ENCODE data around the gene PFDN2. TPM values are rescaled to one million over a fixed set of nuclear protein-coding genes. Genes with fewer than 3 reads are reported as not detected.

The PFDN2 gene
- 10 to 100 TPM; 63.4 to 84.4 (median 83.0) TPM for polyA plus RNA-seq

DNA sequence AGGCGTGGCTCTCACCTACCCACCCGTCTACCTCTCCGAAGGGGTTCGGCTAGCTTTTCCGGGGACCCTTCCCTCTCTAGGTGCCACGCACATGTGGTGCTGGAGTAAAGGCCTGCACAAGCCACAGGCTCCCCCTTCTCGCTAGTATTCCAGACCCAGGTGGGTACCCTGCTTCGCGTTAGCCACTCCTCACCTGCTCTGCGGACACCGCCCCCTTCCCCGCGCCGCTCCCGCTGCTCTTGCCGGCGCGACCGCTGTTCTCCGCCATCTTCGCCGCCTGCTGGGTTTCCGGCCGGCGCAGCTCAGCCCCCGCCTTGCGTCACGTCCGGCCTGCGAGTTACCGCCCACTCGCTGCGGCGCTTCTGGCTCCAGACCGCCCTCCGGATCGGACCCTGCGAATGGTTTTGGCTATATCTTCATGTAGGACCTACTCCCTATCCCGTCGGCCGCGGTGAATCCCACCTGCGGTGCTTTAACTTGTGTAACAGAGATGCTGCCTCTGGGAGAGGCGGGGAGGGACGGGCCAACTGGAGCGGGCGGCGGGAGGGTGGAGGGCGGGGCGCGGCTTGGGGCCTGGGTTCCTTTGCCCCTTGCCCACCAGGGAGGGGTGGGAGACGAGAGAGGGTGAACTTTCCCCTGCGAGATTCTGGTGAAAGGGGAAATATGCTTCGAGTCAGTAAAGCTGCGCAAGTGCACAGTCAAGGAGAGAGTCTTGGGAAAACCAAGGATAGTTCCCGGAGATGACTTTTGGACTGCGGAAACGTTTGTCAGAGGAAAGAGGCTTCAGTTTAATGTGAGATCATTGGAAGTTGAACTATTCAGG, at the start of gene PFDN2, which contains the start of gene NIT1:
Gene PFDN2 (minus strand): TSS at position 279 of the 823 bp plus-strand sequence. CDS start 11 bp downstream, at position 268.
Gene NIT1 (plus strand): TSS at position 347 of the 823 bp plus-strand sequence. CDS start 72 bp downstream, at position 419.
- peak; percentile 83 to 85 (median 84) for DNase-seq
- Mint-ChIP-seq H3K27me3 (ENCODE audit: low read depth in 3 of 3) (peaks cover 0 to 6% (median 2%) of the 10 kb centered on the region in 3 donors), H3K9me3 (no peaks in the 10 kb centered on the region), H3K36me3 (peaks cover 0 to 17% (median 9%) of the 10 kb centered on the region in 3 donors), H3K4me1 (peaks cover 60 to 65% of the 10 kb centered on the region in 2 donors), H3K4me3 (peak within 1 kb of the TSS; percentile 93 to 97 (median 94)), H3K27ac (peak within 1 kb of the TSS; percentile 92 to 99 (median 98))

DNA sequence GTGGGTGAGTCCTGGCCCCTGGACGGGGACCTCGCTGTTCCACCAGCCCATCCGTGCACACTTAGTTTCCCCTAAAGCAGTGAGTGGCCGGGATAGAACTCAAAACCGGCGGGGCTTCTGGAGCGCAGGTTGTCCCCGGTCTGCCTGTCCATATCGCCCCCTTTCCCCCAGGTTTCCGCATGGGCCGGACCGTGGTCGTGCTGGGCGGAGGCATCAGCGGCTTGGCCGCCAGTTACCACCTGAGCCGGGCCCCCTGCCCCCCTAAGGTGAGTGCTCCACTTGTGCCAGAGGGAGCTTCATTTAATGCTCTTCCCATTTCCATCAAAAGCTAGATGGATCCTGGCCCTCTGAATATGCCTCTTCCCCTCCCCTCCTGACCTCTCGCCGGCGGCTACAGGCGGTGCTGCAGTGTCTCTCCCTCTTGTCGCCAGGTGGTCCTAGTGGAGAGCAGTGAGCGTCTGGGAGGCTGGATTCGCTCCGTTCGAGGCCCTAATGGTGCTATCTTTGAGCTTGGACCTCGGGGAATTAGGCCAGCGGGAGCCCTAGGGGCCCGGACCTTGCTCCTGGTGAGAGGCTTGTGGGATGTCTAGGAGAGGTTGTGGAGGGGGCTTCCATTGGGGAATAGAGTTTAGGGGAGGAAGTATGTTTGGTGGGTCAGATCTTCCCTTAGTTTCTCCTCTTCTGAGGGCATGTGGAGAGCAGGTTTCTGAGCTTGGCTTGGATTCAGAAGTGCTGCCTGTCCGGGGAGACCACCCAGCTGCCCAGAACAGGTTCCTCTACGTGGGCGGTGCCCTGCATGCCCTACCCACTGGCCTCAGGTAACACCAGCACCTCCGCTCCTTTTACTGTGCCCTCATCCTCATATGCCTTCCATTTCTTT, 49.1 kb upstream of the PFDN2 start:
- Mint-ChIP-seq H3K36me3 (peaks cover 7 to 27% (median 9%) of the 10 kb centered on the region in 3 donors), H3K4me1 (peaks cover 48 to 57% of the 10 kb centered on the region in 2 donors), H3K27ac (peak overlapping the region; percentile 95 to 99 (median 98)), H3K4me3 (peak overlapping the region; percentile 89 to 96 (median 93)), H3K9me3 (no peaks in the 10 kb centered on the region), H3K27me3 (ENCODE audit: low read depth in 3 of 3) (peaks cover 0 to 12% (median 9%) of the 10 kb centered on the region in 3 donors)
- DNase-seq: no peak

DNA sequence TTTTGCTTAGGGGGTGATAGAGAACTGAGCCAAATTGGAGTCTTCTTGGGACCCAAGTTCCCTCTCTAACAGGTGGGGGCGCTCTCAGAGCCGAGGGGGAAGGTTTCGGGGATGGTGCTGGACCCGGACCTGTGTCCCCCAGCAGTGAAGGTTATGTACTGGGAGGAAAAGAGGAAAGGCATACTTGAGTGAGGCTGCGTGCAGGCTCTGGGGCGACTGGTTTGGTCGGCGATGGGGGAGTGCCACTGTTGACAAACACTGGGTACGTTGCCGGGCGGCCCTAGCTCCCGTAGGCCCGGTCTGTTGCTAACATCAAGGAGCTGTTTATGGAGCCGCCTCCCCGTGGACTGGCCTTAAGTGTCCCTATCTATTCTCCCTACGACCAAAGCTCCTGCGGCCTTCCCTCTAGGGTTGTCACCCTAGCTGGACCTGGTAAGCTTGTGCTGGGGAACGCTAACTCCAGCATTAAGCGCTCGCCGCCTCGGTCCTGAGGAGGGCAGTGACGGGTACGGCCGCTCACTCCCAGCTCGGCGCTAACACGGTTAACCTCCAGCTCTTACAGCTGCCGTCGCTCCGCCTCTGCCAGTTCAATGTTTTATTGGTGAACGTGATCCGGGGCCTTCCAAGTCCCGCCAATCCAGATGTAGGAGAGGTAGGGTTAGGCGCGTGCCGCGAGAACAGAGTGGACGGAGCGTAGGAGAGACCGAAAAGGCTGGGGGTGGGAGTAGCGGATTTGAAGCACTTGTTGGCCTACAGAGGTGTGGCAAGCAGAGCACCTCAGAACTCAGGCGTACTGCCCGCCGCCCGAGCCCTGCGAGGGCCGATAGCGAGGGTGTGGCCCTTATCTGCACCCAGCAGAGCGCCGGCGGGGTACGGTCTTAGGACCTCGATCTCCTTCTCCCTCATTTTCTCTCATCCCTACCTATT, 48.2 kb upstream of the PFDN2 start, which contains the start of gene PPOX:
Gene PPOX (plus strand): TSS at position 685 of the 927 bp plus-strand sequence. CDS start 422 bp downstream, outside the sequence.
- H3K36me3 Mint-ChIP-seq: peaks cover 2 to 18% (median 4%) of the 10 kb centered on the region in 3 donors
- H3K4me1 Mint-ChIP-seq: peaks cover 49 to 66% of the 10 kb centered on the region in 2 donors
- H3K27me3 Mint-ChIP-seq (ENCODE audit: low read depth in 3 of 3): peaks cover 0 to 12% (median 8%) of the 10 kb centered on the region in 3 donors
- H3K27ac Mint-ChIP-seq: peak within 1 kb of the TSS; percentile 95 to 99 (median 98)
- peak; percentile 94 to 95 (median 94) for DNase-seq
- H3K9me3 Mint-ChIP-seq: no peaks in the 10 kb centered on the region
- H3K4me3 Mint-ChIP-seq: peak within 1 kb of the TSS; percentile 89 to 96 (median 93)

DNA sequence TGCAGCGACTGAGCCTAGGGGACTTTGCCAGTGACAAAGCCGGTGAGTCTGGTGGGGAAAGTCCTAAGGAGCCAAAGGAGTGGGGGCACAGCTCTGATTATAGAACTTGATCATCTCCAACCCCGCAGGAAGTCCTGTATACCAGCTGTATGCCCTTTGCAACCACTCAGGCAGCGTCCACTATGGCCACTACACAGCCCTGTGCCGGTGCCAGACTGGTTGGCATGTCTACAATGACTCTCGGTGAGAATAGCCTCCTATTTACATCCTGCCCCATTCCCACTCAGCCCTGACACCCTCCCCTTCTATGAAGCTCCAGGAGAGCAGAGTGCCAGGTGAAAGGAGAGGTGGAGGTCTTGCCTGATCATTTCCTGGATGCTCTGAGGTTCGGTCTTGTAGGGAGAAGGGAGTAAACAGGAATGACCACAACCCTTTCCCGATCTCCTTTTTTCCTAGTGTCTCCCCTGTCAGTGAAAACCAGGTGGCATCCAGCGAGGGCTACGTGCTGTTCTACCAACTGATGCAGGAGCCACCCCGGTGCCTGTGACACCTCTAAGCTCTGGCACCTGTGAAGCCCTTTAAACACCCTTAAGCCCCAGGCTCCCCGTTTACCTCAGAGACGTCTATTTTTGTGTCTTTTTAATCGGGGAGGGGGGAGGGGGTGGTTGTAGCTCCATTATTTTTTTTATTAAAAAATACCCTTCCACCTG, 47.2 kb upstream of the PFDN2 start:
- Mint-ChIP-seq H3K27me3 (ENCODE audit: low read depth in 3 of 3) (peaks cover 0 to 12% (median 8%) of the 10 kb centered on the region in 3 donors), H3K36me3 (peaks cover 0 to 15% (median 0%) of the 10 kb centered on the region in 3 donors), H3K4me3 (peak overlapping the region; percentile 7 to 89 (median 61)), H3K27ac (peak overlapping the region; percentile 95 to 99 (median 98)), H3K4me1 (peaks cover 58 to 74% of the 10 kb centered on the region in 2 donors), H3K9me3 (no peaks in the 10 kb centered on the region)
- no peak for DNase-seq

DNA sequence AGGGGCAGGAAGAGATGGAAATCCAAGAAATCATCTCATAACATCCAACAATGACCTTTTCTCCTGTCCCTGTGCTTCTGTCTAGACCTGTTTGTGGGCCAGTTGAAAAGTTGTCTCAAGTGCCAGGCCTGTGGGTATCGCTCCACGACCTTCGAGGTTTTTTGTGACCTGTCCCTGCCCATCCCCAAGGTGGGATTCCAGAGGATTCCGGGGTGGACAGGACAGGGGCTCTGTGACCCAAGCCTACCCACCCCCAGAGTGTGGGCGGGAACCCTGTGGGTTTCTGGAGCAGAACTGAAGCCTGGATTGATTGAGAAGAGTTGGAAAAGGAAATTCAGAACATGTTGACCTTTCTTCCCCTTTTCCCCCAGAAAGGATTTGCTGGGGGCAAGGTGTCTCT, 46.0 kb upstream of the PFDN2 start:
- Mint-ChIP-seq H3K4me1 (peaks cover 67 to 85% of the 10 kb centered on the region in 2 donors), H3K27me3 (ENCODE audit: low read depth in 3 of 3) (peaks cover 3 to 12% (median 10%) of the 10 kb centered on the region in 3 donors), H3K9me3 (no peaks in the 10 kb centered on the region), H3K27ac (peak overlapping the region; percentile 95 to 99 (median 98)), H3K36me3 (peaks cover 0 to 11% (median 0%) of the 10 kb centered on the region in 3 donors), H3K4me3 (peak overlapping the region in 2 of 5 donors; percentile 10 to 18)
- DNase-seq: no peak

GRCh38 chr1:161162806-161163205, 45.0 kb upstream of the PFDN2 start:
- Mint-ChIP-seq H3K4me3 (peak overlapping the region in 2 of 5 donors; percentile 5 to 33), H3K27me3 (ENCODE audit: low read depth in 3 of 3) (peaks cover 3 to 12% (median 11%) of the 10 kb centered on the region in 3 donors), H3K36me3 (peaks cover 0 to 14% (median 0%) of the 10 kb centered on the region in 3 donors), H3K9me3 (no peaks in the 10 kb centered on the region), H3K4me1 (peaks cover 67 to 88% of the 10 kb centered on the region in 2 donors), H3K27ac (peak overlapping the region in 5 of 6 donors; percentile 48 to 95 (median 62))
- DNase-seq: no peak

- DNase-seq: no peak
- H3K36me3 Mint-ChIP-seq: peaks cover 0 to 21% (median 6%) of the 10 kb centered on the region in 3 donors
- peak overlapping the region in 2 of 5 donors; percentile 9 to 57 for H3K4me3 Mint-ChIP-seq
- peaks cover 59 to 85% of the 10 kb centered on the region in 2 donors for H3K4me1 Mint-ChIP-seq
- H3K27me3 Mint-ChIP-seq (ENCODE audit: low read depth in 3 of 3): peaks cover 3 to 12% (median 11%) of the 10 kb centered on the region in 3 donors
- H3K27ac Mint-ChIP-seq: peak overlapping the region in 3 of 6 donors; percentile 18 to 53 (median 47)
- H3K9me3 Mint-ChIP-seq: no peaks in the 10 kb centered on the region
Measured at GRCh38 chr1:161162052-161162451, 44.2 kb upstream of the PFDN2 start.

- Mint-ChIP-seq H3K36me3 (peaks cover 0 to 24% (median 10%) of the 10 kb centered on the region in 3 donors), H3K9me3 (no peaks in the 10 kb centered on the region), H3K4me3 (peak overlapping the region in 2 of 5 donors; percentile 57 to 76), H3K27ac (peak overlapping the region in 3 of 6 donors; percentile 18 to 53 (median 47)), H3K4me1 (peaks cover 55 to 81% of the 10 kb centered on the region in 2 donors), H3K27me3 (ENCODE audit: low read depth in 3 of 3) (peaks cover 3 to 12% (median 11%) of the 10 kb centered on the region in 3 donors)
- DNase-seq: no peak
Measured at GRCh38 chr1:161161652-161162051, 43.8 kb upstream of the PFDN2 start.

GRCh38 chr1:161160671-161161145, 42.9 kb upstream of the PFDN2 start:
- no peak for DNase-seq
- Mint-ChIP-seq H3K27me3 (ENCODE audit: low read depth in 3 of 3) (peaks cover 3 to 5% (median 4%) of the 10 kb centered on the region in 3 donors), H3K4me1 (peaks cover 46 to 75% of the 10 kb centered on the region in 2 donors), H3K9me3 (no peaks in the 10 kb centered on the region), H3K36me3 (peaks cover 0 to 26% (median 10%) of the 10 kb centered on the region in 3 donors), H3K4me3 (peak overlapping the region; percentile 58 to 95 (median 93)), H3K27ac (peak overlapping the region in 5 of 6 donors; percentile 10 to 88 (median 50))

DNA sequence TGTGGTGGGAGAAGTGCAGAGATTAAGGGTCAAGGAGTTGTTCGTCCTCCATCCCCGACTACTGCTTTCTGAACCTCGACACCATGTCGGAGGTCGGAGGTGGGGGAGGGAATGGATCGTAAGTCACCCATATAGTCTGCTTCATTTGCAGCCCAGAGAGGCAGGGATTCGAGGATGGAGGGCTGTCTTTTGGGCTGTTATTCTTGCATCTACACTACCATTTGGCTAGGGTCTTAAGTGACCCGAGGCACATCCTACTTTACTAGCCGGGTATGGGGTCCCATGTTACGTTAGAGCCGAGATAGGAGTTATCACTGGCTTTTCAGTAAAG, 42.0 kb upstream of the PFDN2 start:
- H3K36me3 Mint-ChIP-seq: peaks cover 0 to 31% (median 10%) of the 10 kb centered on the region in 3 donors
- DNase-seq: no peak
- peaks cover 44 to 75% of the 10 kb centered on the region in 2 donors for H3K4me1 Mint-ChIP-seq
- peak overlapping the region; percentile 67 to 96 (median 90) for H3K27ac Mint-ChIP-seq
- H3K4me3 Mint-ChIP-seq: peak overlapping the region; percentile 90 to 95 (median 93)
- peaks cover 1 to 5% (median 3%) of the 10 kb centered on the region in 3 donors for H3K27me3 Mint-ChIP-seq (ENCODE audit: low read depth in 3 of 3)
- no peaks in the 10 kb centered on the region for H3K9me3 Mint-ChIP-seq

- H3K27ac Mint-ChIP-seq: peak within 1 kb of the TSS; percentile 83 to 96 (median 92)
- H3K36me3 Mint-ChIP-seq: peaks cover 0 to 30% (median 10%) of the 10 kb centered on the region in 3 donors
- no peaks in the 10 kb centered on the region for H3K9me3 Mint-ChIP-seq
- peaks cover 1 to 6% (median 3%) of the 10 kb centered on the region in 3 donors for H3K27me3 Mint-ChIP-seq (ENCODE audit: low read depth in 3 of 3)
- peak; percentile 92 to 93 (median 93) for DNase-seq
- H3K4me1 Mint-ChIP-seq: peaks cover 48 to 76% of the 10 kb centered on the region in 2 donors
- H3K4me3 Mint-ChIP-seq: peak within 1 kb of the TSS; percentile 90 to 95 (median 93)
Measured at GRCh38 chr1:161159087-161159912, 41.5 kb upstream of the PFDN2 start, which contains the start of gene USP21. TSS of gene USP21 (plus strand) at chr1:161159500. CDS start at chr1:161160641, 1,141 bp downstream.

Measured in immature natural killer cell (primary cell).